Ishikawa (cell line): ENCODE measurements around the gene NUP62CL.

Source experiments
- CEBPB ChIP-seq: IDR thresholded peaks from 2 replicates; pipeline ENCODE4 v1.6.1; 2012
- CREB1 ChIP-seq: IDR thresholded peaks from 2 replicates; pipeline ENCODE4 v1.6.1; 2012; ENCODE audit warnings: low read depth
- EGR1 ChIP-seq: IDR thresholded peaks from 2 replicates; pipeline ENCODE4 v1.6.1; 2012
- EP300 ChIP-seq: IDR thresholded peaks from 2 replicates; pipeline ENCODE4 v1.6.1; 2012; ENCODE audit warnings: borderline replicate concordance
- FOXM1 ChIP-seq: IDR thresholded peaks from 2 replicates; pipeline ENCODE4 v1.6.1; 2012; ENCODE audit warnings: low read depth, borderline replicate concordance
- NFIC ChIP-seq: IDR thresholded peaks from 2 replicates; pipeline ENCODE4 v1.6.1; 2012
- RAD21 ChIP-seq: IDR thresholded peaks from 2 replicates; pipeline ENCODE4 v1.6.1; 2012; ENCODE audit warnings: low read depth
- TAF1 ChIP-seq: IDR thresholded peaks from 2 replicates; pipeline ENCODE4 v1.6.1; 2012; ENCODE audit warnings: low read depth, mild to moderate bottlenecking
- TCF12 ChIP-seq: IDR thresholded peaks from 2 replicates; pipeline ENCODE4 v1.6.1; 2012; ENCODE audit warnings: low read depth
- TEAD4 ChIP-seq: IDR thresholded peaks from 2 replicates; pipeline ENCODE4 v1.6.1; 2012
- YY1 ChIP-seq: IDR thresholded peaks from 2 replicates; pipeline ENCODE4 v1.6.1; 2012; ENCODE audit warnings: low read depth
- ZBTB7A ChIP-seq: IDR thresholded peaks from 2 replicates; pipeline ENCODE4 v1.6.1; 2012; ENCODE audit warnings: low read depth
- TF ChIP-seq, protein P1 (sequence below): IDR thresholded peaks from 2 replicates; pipeline ENCODE4 v1.6.1; 2012
- TF ChIP-seq, protein P2 (sequence below): IDR thresholded peaks from 2 replicates; pipeline ENCODE4 v1.6.1; 2012; ENCODE audit warnings: low read depth, mild to moderate bottlenecking
- TF ChIP-seq, protein P3 (sequence below): IDR thresholded peaks from 2 replicates; pipeline ENCODE4 v1.6.1; 2012

The NUP62CL gene

DNA sequence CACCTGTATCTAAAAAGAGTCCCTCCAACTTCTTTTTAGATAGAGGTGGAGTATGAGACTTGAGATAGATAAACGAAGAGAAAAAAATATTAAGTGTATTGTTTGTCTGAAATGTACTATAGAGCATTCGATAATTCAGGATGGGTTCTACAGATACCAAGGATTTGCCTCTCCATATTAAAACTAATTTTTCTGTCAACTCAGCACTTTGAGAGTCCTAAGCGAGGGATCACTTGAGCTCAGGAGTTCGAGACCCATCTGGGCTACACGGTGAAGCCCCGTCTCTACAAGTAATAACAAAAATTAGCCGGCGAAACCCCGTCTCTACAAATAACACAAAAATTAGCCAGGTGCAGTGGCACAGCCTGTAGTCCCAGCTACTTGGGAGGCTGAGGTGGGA, 1.7 kb upstream of the NUP62CL start:
- TF ChIP-seq CEBPB: no peak
- no peak for TF ChIP-seq RAD21
- no peak for TF ChIP-seq YY1
- no peak for TF ChIP-seq EGR1
- no peak for TF ChIP-seq TEAD4
- TF ChIP-seq, protein P1, sequence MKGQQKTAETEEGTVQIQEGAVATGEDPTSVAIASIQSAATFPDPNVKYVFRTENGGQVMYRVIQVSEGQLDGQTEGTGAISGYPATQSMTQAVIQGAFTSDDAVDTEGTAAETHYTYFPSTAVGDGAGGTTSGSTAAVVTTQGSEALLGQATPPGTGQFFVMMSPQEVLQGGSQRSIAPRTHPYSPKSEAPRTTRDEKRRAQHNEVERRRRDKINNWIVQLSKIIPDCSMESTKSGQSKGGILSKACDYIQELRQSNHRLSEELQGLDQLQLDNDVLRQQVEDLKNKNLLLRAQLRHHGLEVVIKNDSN: no peak
- TF ChIP-seq EP300: no peak
- TF ChIP-seq, protein P2, sequence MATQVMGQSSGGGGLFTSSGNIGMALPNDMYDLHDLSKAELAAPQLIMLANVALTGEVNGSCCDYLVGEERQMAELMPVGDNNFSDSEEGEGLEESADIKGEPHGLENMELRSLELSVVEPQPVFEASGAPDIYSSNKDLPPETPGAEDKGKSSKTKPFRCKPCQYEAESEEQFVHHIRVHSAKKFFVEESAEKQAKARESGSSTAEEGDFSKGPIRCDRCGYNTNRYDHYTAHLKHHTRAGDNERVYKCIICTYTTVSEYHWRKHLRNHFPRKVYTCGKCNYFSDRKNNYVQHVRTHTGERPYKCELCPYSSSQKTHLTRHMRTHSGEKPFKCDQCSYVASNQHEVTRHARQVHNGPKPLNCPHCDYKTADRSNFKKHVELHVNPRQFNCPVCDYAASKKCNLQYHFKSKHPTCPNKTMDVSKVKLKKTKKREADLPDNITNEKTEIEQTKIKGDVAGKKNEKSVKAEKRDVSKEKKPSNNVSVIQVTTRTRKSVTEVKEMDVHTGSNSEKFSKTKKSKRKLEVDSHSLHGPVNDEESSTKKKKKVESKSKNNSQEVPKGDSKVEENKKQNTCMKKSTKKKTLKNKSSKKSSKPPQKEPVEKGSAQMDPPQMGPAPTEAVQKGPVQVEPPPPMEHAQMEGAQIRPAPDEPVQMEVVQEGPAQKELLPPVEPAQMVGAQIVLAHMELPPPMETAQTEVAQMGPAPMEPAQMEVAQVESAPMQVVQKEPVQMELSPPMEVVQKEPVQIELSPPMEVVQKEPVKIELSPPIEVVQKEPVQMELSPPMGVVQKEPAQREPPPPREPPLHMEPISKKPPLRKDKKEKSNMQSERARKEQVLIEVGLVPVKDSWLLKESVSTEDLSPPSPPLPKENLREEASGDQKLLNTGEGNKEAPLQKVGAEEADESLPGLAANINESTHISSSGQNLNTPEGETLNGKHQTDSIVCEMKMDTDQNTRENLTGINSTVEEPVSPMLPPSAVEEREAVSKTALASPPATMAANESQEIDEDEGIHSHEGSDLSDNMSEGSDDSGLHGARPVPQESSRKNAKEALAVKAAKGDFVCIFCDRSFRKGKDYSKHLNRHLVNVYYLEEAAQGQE: no peak
- TF ChIP-seq TAF1: no peak
- TF ChIP-seq NFIC: no peak
- TF ChIP-seq TCF12: no peak
- no peak for TF ChIP-seq ZBTB7A
- TF ChIP-seq FOXM1: no peak
- no peak for TF ChIP-seq CREB1
- TF ChIP-seq, protein P3, sequence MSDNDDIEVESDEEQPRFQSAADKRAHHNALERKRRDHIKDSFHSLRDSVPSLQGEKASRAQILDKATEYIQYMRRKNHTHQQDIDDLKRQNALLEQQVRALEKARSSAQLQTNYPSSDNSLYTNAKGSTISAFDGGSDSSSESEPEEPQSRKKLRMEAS: no peak

DNA sequence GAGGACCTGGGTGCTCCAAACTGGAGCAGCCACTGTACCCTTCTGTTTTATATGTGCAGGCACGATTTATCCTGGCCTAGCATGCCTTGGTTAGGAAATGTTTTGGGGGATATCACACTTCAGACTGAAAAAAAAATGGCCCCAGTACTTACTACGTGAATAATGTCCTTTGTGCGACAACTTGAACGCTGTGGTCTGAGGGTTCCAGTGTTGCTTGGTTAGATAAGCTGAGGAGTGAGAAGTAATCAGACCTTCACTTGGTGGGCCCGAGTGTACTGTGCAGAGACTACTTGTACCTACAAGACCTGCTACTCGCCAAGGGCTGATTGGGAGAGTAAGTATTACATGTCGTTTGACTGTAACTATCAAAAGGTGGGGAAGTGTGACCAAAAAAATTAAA, 856 bp upstream of the NUP62CL start:
- TF ChIP-seq CREB1 (no peak), TAF1 (no peak), TEAD4 (no peak)
- TF ChIP-seq, protein P2: no peak
- TF ChIP-seq, protein P3: no peak
- TF ChIP-seq, protein P1: no peak

DNA sequence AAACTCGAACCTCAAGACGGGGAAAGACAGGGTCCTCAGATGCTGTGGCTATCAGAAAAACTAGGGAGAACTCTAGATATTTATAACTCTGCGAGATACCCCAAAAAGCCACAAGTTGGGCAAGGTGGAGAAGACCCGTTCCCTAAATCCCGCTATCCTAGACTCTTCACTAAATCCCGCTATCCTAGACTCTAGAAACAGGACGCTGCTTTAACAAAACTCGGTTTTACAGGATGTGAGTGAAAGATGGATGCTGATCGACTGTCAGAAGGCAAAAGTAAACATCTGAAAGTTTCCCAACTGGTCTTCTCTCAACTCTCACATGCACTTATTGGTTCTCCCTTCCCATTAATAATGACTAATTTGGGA, 448 bp upstream of the NUP62CL start:
- TF ChIP-seq, protein P1: no peak
- TF ChIP-seq TAF1: no peak
- TF ChIP-seq EP300: no peak
- no peak for TF ChIP-seq TCF12
- TF ChIP-seq RAD21: no peak
- no peak for TF ChIP-seq CREB1
- no peak for TF ChIP-seq CEBPB
- no peak for TF ChIP-seq TEAD4

DNA sequence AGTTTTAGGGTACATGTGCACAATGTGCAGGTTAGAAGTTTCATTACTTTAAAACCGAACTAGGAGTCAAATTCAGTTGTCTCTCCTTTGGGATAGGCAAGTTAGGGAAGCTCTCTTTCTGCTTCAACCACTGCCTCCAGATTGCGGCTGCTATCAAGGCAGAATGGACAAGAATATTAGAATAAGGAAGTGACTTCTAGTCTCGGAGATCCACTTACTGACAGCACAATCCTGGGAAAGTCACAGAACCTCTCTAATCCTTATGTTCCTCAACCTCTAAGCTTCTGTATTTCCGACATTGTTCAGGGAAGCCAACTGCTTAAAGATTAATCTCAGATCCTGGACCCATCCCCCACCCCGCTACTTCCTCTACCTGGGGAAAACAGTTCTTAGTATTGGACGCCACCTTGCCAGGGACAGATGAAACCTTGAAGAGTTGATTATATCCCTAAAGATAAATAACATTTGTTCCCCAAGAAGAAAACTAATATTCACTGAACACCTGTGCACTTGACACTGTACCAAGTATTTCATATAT, 2.1 kb downstream of the NUP62CL start:
- TF ChIP-seq EGR1: no peak
- TF ChIP-seq FOXM1: no peak
- no peak for TF ChIP-seq EP300
- TF ChIP-seq NFIC: no peak
- TF ChIP-seq, protein P1: no peak
- TF ChIP-seq, protein P2: no peak
- no peak for TF ChIP-seq RAD21
